Ascending aorta (tissue), 2 donors: ENCODE results near the gene MAPK11. TPM values are rescaled to one million over a fixed set of nuclear protein-coding genes. Genes with fewer than 3 reads are reported as not detected.

Experiments used
- DNase-seq, 2 donors: peaks; one replicate each; pipeline ENCODE4 v3.0.0-alpha.2; 2019; ENCODE audit warnings: low spot score in 2 of 2
- H3K27ac ChIP-seq, 2 donors: fragments of 200-600 bp; sonication (generic); one replicate each; pipeline ENCODE4 v1.5.1; 2016 to 2017; ENCODE audit warnings: mild to moderate bottlenecking in 1 of 2
- H3K27me3 ChIP-seq: fragments of 200-600 bp; sonication (generic); one replicate; pipeline ENCODE4 v1.5.1; 2017
- H3K36me3 ChIP-seq, 2 donors: fragments of 200-600 bp; sonication (generic); one replicate each; pipeline ENCODE4 v1.5.1; 2016
- H3K4me1 ChIP-seq, 2 donors: fragments of 200-600 bp; sonication (generic); one replicate each; pipeline ENCODE4 v1.5.1; 2016 to 2017; ENCODE audit warnings: mild to moderate bottlenecking in 1 of 2
- H3K4me3 ChIP-seq, 2 donors: fragments of 200-600 bp; sonication (generic); one replicate each; pipeline ENCODE4 v1.5.1; 2016 to 2017; ENCODE audit warnings: mild to moderate bottlenecking in 1 of 2
- H3K9me3 ChIP-seq, 2 donors: fragments of 200-600 bp; sonication (generic); one replicate each; pipeline ENCODE4 v1.5.1; 2016
- CTCF ChIP-seq, 3 experiments: fragments of 200-600 bp in 2 of 3; fragments of 450-650 bp in 1 of 3; sonication (generic) in 2 of 3; IDR thresholded peaks; one replicate each; pipeline ENCODE4 v1.5.1; 2016 to 2019; ENCODE audit warnings: antibody characterized with exemption in 3 of 3, mild to moderate bottlenecking in 1 of 3, moderate library complexity in 1 of 3
- intact Hi-C: fragments of 100-400 bp; cut with DNase I; formaldehyde crosslinking; loops from one replicate; pipeline ENCODE4 v1.15.1; 2023
- total RNA-seq: library from RNA; depleted of rRNA; stranded (reverse); fragments of >200 nt; gene quantifications from one replicate; pipeline ENCODE4 v1.1.0, GENCODE V29; 2016

MAPK11 gene
- total RNA-seq, 1 donor from 2014 or later, result 117 TPM

- intact Hi-C loops, result no loop called here
- Histone ChIP-seq H3K9me3 (no peaks in the 10 kb centered on the region), H3K4me3 (no peak overlapping the region), H3K36me3 (no peaks in the 10 kb centered on the region), H3K27me3 (no peaks in the 10 kb centered on the region), H3K4me1 (peaks cover 6 to 12% of the 10 kb centered on the region in 2 donors), H3K27ac (no peak overlapping the region)
- no peak for TF ChIP-seq CTCF (IDR thresholded peaks at IDR 0.05)
- DNase-seq, result no peak
Observed at GRCh38 chr22:50262460-50262911, 7.7 kb downstream of the MAPK11 start.

GRCh38 chr22:50261615-50262459 is 8.3 kb downstream of the MAPK11 start, which contains the start of gene MAPK12:
Gene MAPK12 (minus strand): TSS chr22:50261683. CDS start chr22:50261509, 174 bp downstream.
- H3K4me3 ChIP-seq, result peak within 1 kb of the TSS; percentile 53 to 67
- peak within 1 kb of the TSS in 1 of 2 donors; percentile 9 for H3K27ac ChIP-seq
- H3K9me3 ChIP-seq, result no peaks in the 10 kb centered on the region
- intact Hi-C loops, result no loop called here
- H3K27me3 ChIP-seq, result no peaks in the 10 kb centered on the region
- peaks cover 0 to 8% of the 10 kb centered on the region in 2 donors for H3K4me1 ChIP-seq
- no peak for DNase-seq
- TF ChIP-seq CTCF (IDR thresholded peaks at IDR 0.05), result no peak
- H3K36me3 ChIP-seq, result no peaks in the 10 kb centered on the region

GRCh38 chr22:50260801-50261614 is 9.2 kb downstream of the MAPK11 start:
- intact Hi-C loops, result no loop called here
- TF ChIP-seq CTCF (IDR thresholded peaks at IDR 0.05), result no peak
- H3K36me3 ChIP-seq, result no peaks in the 10 kb centered on the region
- no peaks in the 10 kb centered on the region for H3K9me3 ChIP-seq
- DNase-seq, result no peak
- H3K27me3 ChIP-seq, result no peaks in the 10 kb centered on the region
- H3K27ac ChIP-seq, result peak overlapping the region in 1 of 2 donors; percentile 9
- H3K4me1 ChIP-seq, result peaks cover 0 to 8% of the 10 kb centered on the region in 2 donors
- peak overlapping the region; percentile 53 to 67 for H3K4me3 ChIP-seq

- peak overlapping the region in 1 of 2 donors; percentile 9 for H3K27ac ChIP-seq
- no peaks in the 10 kb centered on the region for H3K36me3 ChIP-seq
- no peaks in the 10 kb centered on the region for H3K9me3 ChIP-seq
- H3K27me3 ChIP-seq, result no peaks in the 10 kb centered on the region
- DNase-seq, result no peak
- intact Hi-C loops, result no loop called here
- H3K4me3 ChIP-seq, result peak overlapping the region; percentile 53 to 67
- TF ChIP-seq CTCF (IDR thresholded peaks at IDR 0.05), result no peak
- H3K4me1 ChIP-seq, result peaks cover 0 to 8% of the 10 kb centered on the region in 2 donors
Observed at GRCh38 chr22:50260434-50260800, 9.8 kb downstream of the MAPK11 start.

GRCh38 chr22:50259302-50259701 is 10.9 kb downstream of the MAPK11 start:
- Histone ChIP-seq H3K4me1 (peaks cover 0 to 8% of the 10 kb centered on the region in 2 donors), H3K9me3 (no peaks in the 10 kb centered on the region), H3K4me3 (no peak overlapping the region), H3K27ac (no peak overlapping the region), H3K36me3 (no peaks in the 10 kb centered on the region), H3K27me3 (no peaks in the 10 kb centered on the region)
- intact Hi-C loops, result no loop called here
- no peak for TF ChIP-seq CTCF (IDR thresholded peaks at IDR 0.05)
- DNase-seq, result no peak
